Measurements from ENCODE around the gene DNAL4. TPM values are rescaled to one million over a fixed set of nuclear protein-coding genes. Genes with fewer than 3 reads are reported as not detected.

Gene DNAL4
- total and polyA plus RNA-seq, 2 donors (not counting 3 experiments of a cell fraction or from before 2014, with no cell fraction given): 12.9 to 22.7 TPM

DNA sequence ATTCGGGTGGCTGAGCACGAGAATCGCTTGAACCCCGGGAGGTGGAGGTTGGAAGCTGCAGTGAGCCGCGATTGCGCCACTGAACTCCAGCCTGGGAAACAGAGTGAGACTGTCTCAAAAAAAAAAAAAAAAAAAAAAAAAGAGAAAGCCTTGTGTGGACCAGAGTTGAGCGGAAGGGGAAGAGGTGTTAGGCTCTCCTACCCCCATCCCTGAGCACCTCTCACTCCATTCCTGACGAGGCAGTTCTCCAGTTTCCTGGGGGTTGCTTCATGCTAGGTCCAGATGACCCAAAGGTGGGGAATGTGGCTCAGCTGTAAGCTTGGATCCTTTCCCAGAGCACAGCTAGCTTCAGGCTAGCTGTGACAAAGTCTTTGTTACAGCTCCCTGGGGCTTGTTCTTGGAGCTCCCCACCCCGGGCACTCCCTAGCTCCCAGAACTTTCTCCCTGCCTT, 8.8 kb upstream of the DNAL4 start:
- POLR2A ChIA-PET: interaction anchor here (0.7 kb wide), 1 partner anchor 37 kb away, joined by 7 read pairs; no protein-coding TSS in a partner anchor
- FAIRE-seq (no peak), DNase-seq (ENCODE audit: low read depth, low spot score) (no peak)
- Histone ChIP-seq H2AFZ (ENCODE audit: low read depth, low read length) (no peak overlapping the region), H3K9ac (replicated peaks; ENCODE audit: extremely low read depth, insufficient read depth, low read length) (no peak overlapping the region), H3K36me3 (ENCODE audit: control insufficient read depth in 2 of 2, extremely low read depth in 1 of 2, insufficient read depth in 2 of 2, low read length in 2 of 2) (no peaks in the 10 kb centered on the region), H3K79me2 (ENCODE audit: control insufficient read depth, insufficient read depth, low read length) (no peaks in the 10 kb centered on the region), H3K4me3 (replicated peaks in 1 of 3; ENCODE audit: insufficient read depth in 1 of 3, low read depth in 1 of 3, low read length in 3 of 3) (no peak overlapping the region), H3K9me1 (replicated peaks; ENCODE audit: control insufficient read depth, extremely low read depth, insufficient read depth, low read length) (no peaks in the 10 kb centered on the region), H3K4me1 (ENCODE audit: control insufficient read depth, extremely low read depth, insufficient read depth, low read length) (no peaks in the 10 kb centered on the region), H3K27me3 (ENCODE audit: control insufficient read depth in 2 of 2, insufficient read depth in 2 of 2, low read length in 2 of 2) (peaks cover 10 to 21% of the 10 kb centered on the region in 2 experiments), H3K27ac (ENCODE audit: insufficient read depth, low read depth, low read length) (no peak overlapping the region), H4K20me1 (replicated peaks; ENCODE audit: control insufficient read depth, extremely low read depth, insufficient read depth, low read length) (no peaks in the 10 kb centered on the region), H3K9me3 (replicated peaks; ENCODE audit: control insufficient read depth, insufficient read depth, low read length) (no peaks in the 10 kb centered on the region), H3K4me2 (ENCODE audit: insufficient read depth, low read length) (no peak overlapping the region)
- intact Hi-C loops (cut with micrococcal nuclease) (no loop called here), dilution Hi-C loops (cut with MboI; ENCODE audit: extremely low pct_ligation_motif_present, low sequenced_read_pairs) (no loop called here)
- no TSS peak for BruUV-seq (replicated peaks)
- TF ChIP-seq POLR2A (IDR thresholded peaks at IDR 0.05; ENCODE audit: low read depth, low read length) (no peak), GATA2 (IDR thresholded peaks at IDR 0.05; ENCODE audit: insufficient read depth, insufficient read length, low read depth, low read length) (no peak)
- TF ChIP-seq, protein P1, sequence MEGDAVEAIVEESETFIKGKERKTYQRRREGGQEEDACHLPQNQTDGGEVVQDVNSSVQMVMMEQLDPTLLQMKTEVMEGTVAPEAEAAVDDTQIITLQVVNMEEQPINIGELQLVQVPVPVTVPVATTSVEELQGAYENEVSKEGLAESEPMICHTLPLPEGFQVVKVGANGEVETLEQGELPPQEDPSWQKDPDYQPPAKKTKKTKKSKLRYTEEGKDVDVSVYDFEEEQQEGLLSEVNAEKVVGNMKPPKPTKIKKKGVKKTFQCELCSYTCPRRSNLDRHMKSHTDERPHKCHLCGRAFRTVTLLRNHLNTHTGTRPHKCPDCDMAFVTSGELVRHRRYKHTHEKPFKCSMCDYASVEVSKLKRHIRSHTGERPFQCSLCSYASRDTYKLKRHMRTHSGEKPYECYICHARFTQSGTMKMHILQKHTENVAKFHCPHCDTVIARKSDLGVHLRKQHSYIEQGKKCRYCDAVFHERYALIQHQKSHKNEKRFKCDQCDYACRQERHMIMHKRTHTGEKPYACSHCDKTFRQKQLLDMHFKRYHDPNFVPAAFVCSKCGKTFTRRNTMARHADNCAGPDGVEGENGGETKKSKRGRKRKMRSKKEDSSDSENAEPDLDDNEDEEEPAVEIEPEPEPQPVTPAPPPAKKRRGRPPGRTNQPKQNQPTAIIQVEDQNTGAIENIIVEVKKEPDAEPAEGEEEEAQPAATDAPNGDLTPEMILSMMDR (IDR thresholded peaks at IDR 0.05; ENCODE audit: extremely low read depth in 1 of 2, insufficient read depth in 1 of 2, low read depth in 1 of 2, low read length in 2 of 2): no peak
- CTCF ChIA-PET: interaction anchor here (0.6 to 2.6 kb wide), 2 partner anchors 33 to 56 kb away, joined by 3 to 16 read pairs; no protein-coding TSS in a partner anchor

DNA sequence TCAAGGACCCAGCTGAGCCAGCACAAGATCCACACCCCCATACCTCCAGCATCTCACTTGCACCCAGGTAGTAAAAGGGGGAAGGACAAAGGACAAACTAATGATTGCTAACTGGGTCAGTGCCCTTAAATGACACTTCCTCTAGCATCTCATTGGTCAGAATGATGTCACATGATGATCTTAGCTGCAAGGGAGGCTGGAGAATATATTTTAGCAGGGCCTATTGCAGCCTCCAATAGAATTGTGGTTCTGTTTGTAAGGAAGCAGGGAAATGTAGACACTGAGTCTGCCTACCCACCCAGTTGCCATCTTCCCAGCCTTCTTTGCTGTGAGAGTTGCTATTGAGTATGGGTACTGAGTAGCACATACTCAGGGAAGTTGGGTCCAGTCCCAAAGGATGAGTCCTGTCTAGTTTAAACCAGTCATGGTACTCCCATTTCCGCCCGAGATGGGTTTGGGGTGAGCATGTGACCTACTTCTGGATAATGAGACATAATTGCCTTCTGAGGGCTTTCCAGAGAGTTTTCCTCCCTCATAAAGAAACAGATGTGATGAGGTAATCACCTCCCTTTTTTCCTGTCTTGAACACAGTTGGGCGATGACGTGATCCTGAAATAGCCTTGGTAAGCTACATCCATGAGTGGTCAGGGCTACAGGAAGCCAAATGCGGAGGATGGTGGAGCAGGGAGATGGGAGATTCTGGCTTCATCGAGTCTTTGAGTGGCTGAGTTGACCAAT, 5.5 kb upstream of the DNAL4 start:
- no peak for FAIRE-seq

More for the DNA sequence above, 5.5 kb upstream of the DNAL4 start:
- no peak for DNase-seq (ENCODE audit: low read depth, low spot score)
- no TSS peak for BruUV-seq (replicated peaks)
- dilution Hi-C loops (cut with MboI; ENCODE audit: extremely low pct_ligation_motif_present, low sequenced_read_pairs): no loop called here
- Histone ChIP-seq H3K9me3 (replicated peaks; ENCODE audit: control insufficient read depth, insufficient read depth, low read length) (no peaks in the 10 kb centered on the region), H3K27ac (ENCODE audit: insufficient read depth, low read depth, low read length) (no peak overlapping the region), H3K4me1 (ENCODE audit: control insufficient read depth, extremely low read depth, insufficient read depth, low read length) (no peaks in the 10 kb centered on the region), H4K20me1 (replicated peaks; ENCODE audit: control insufficient read depth, extremely low read depth, insufficient read depth, low read length) (no peaks in the 10 kb centered on the region), H3K27me3 (ENCODE audit: control insufficient read depth in 2 of 2, insufficient read depth in 2 of 2, low read length in 2 of 2) (peaks cover 10 to 21% of the 10 kb centered on the region in 2 experiments), H3K4me3 (replicated peaks in 1 of 3; ENCODE audit: insufficient read depth in 1 of 3, low read depth in 1 of 3, low read length in 3 of 3) (no peak overlapping the region), H3K79me2 (ENCODE audit: control insufficient read depth, insufficient read depth, low read length) (no peaks in the 10 kb centered on the region), H3K36me3 (ENCODE audit: control insufficient read depth in 2 of 2, extremely low read depth in 1 of 2, insufficient read depth in 2 of 2, low read length in 2 of 2) (no peaks in the 10 kb centered on the region), H3K9me1 (replicated peaks; ENCODE audit: control insufficient read depth, extremely low read depth, insufficient read depth, low read length) (no peaks in the 10 kb centered on the region), H3K9ac (replicated peaks; ENCODE audit: extremely low read depth, insufficient read depth, low read length) (no peak overlapping the region), H2AFZ (ENCODE audit: low read depth, low read length) (no peak overlapping the region), H3K4me2 (ENCODE audit: insufficient read depth, low read length) (no peak overlapping the region)
- TF ChIP-seq POLR2A (IDR thresholded peaks at IDR 0.05; ENCODE audit: low read depth, low read length): no peak
- no peak for TF ChIP-seq JUN (IDR thresholded peaks at IDR 0.05; ENCODE audit: borderline replicate concordance, insufficient read depth, insufficient read length, low read depth)
- TF ChIP-seq POLR2AphosphoS5 (IDR thresholded peaks at IDR 0.05; ENCODE audit: insufficient read depth, low read depth, low read length): no peak
- no peak for TF ChIP-seq EZH2 (IDR thresholded peaks at IDR 0.05; ENCODE audit: borderline replicate concordance, low read depth, low read length, severe bottlenecking)
- no peak for TF ChIP-seq MYC (IDR thresholded peaks at IDR 0.05; ENCODE audit: low read depth, low read length)
- TF ChIP-seq, protein P2, sequence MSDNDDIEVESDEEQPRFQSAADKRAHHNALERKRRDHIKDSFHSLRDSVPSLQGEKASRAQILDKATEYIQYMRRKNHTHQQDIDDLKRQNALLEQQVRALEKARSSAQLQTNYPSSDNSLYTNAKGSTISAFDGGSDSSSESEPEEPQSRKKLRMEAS (IDR thresholded peaks at IDR 0.05; ENCODE audit: insufficient read depth, insufficient read length): no peak
- TF ChIP-seq, protein P1 (IDR thresholded peaks at IDR 0.05; ENCODE audit: extremely low read depth in 1 of 2, insufficient read depth in 1 of 2, low read depth in 1 of 2, low read length in 2 of 2): no peak
- no peak for TF ChIP-seq FOS (IDR thresholded peaks at IDR 0.05; ENCODE audit: borderline replicate concordance, insufficient read depth, low read length)
- no peak for TF ChIP-seq GATA2 (IDR thresholded peaks at IDR 0.05; ENCODE audit: insufficient read depth, insufficient read length, low read depth, low read length)
- ChIA-PET CTCF (interaction anchor here (1.0 kb wide), 2 partner anchors 31 to 33 kb away, joined by 3 read pairs; no protein-coding TSS in a partner anchor), POLR2A (no interaction called here)
- intact Hi-C loops (cut with micrococcal nuclease): no loop called here
